HuH-7 (cell line): Measurements from ENCODE around the gene SACS.
A peak's percentile ranks its signal among the peaks of the same experiment; 100 is the strongest.
"Not testable (repeated sequence)": the region's sequence is repeated elsewhere in the genome, so short reads cannot be mapped to it uniquely, and the experiment has no call there.

Source experiments
- DNase-seq: peaks from one replicate; pipeline ENCODE4 v3.0.0; 2011; ENCODE audit warnings: low spot score

SACS gene

DNA sequence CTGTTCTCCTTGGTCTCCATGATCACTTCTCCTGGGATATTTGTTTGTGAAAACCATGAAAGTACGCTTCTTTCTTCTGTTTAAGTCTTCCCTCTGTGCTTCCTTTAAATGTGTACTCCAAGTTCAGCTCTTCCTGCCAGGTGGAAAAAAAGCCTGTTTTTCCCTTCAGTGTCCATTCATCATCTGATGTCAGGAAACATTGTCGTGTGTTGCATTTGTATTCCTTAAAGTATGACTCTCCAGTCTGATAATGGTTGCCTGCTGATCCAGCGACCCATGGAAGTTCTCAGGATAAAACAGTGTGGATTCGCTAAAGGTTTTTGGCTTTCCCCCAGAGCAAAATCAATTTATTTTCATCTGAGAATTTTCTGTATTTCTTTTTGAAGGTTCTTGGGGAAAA is 22.3 kb downstream of the SACS start:
- no peak for DNase-seq

DNA sequence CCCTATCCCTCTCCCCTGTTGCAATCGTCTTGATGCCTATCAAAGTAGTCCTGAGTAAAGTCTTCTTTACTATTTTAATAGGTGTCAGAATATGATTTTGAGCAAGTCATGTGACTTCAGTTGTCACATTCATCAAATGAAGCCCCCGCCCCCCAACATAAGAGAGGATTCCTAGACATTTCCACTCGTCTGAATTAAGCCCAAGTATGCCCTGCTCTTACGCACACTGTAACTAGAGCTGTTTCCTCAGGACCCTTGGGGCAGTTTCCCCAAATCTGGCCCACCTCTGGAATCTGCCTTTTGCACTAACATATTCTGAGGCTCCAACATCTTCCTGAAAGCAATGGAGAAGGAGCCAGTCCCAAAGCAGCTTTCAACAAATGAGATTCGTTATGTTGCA is 25.5 kb downstream of the SACS start:
- DNase-seq = no peak

- not testable (repeated sequence) for DNase-seq
These were observed 32.3 kb downstream of the SACS start for GRCh38 chr13:23401156-23401555.

GRCh38 chr13:23399347-23399746 is 34.2 kb downstream of the SACS start:
- no peak for DNase-seq

DNA sequence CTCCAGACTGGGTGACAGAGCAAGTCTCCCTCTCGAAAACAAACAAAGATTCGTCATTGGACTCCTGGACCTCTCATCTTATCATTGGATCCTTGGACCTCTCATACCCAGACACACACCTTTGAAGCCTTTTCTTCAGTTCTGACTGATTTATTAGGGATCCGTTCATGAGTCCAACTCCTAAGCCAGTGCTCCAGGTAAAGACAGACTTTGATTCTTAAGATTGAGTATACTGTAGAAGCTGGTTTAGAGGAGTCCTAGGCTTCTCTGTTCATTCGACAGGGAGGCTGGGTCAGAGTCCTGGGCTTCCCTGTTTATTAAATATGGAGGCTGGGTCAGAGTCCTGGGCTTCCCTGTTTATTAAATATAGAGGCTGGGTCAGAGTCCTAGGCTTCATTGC is 38.7 kb downstream of the SACS start:
- DNase-seq = no peak

GRCh38 chr13:23392925-23393645 is 40.4 kb downstream of the SACS start:
- no peak for DNase-seq

- no peak for DNase-seq
These were observed 41.2 kb downstream of the SACS start for GRCh38 chr13:23392313-23392712.

DNA sequence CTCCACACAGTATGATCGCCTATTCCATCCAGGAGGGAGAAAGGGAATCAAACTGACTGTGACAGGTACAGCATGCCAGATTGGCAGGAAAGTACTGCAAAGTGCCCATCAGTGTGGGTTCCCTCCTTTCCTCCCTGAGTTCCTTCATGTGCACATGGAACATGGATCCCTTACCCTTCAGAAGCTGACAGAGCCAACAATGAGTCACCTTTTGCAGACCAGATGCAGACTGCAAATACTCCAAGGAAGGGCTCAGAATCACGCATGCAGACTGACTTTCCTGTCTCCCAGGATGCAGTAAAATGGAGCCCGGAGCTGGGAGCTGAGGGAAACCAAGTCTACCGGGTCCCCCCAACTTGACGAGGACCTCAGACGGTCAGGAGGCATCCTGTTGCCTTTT is 41.8 kb downstream of the SACS start:
- DNase-seq = no peak

DNA sequence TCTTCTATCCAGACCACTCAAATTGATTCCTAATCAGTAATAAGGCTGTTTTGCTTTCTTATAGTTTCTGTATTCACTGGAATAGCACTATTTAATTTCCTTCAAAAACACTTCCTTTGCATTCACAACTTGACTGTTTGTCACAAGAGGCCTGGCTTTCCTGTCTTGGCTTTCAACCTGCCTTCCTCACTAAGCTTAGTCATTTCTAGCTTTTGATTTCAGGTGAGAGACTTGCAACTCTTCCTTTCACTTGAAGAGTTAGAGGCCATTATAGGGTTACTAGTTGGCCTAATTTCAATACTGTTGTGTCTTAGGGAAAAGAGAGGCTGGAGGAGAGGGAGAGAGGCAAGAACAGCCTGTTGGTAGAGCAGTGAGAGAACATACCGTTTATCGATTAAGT is 47.0 kb downstream of the SACS start:
- DNase-seq = no peak

DNA sequence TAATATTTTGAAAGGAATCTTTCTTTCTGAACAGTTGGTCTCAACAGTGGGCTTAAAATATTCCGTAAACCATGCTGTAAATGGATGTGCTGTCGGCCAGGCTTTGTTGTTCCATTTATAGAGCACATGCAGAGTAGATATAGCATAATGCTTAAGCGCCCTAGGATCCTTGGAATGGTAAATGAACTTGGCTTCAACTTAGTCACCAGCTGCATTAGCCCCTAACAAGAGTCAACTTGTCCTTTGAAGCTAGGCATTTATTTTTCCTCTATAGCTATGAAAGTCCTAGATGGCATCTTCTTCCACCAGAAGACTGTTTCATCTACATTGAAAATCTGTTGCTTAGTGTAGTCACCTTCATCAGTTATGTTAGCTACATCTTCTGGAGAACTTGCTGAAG is 47.6 kb downstream of the SACS start:
- DNase-seq = no peak

DNA sequence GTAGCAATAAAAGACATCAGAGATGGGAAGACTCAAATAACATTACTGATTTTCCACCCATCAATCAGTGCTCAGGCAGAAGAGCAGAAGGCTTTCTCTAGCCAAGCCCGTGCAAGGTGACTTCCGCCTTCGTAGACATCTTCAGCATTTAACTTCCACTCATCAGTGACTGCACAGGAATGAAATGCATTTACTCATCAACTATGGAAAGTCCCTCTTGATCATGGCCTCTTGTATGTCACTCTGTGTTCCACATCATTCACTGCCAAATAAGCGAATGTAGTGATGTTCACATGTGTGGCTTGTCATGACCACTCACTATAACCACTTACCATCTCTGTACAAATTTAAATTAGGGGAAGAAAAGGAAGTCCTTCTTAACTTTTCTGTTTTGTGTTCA is 49.4 kb downstream of the SACS start:
- no peak for DNase-seq

DNA sequence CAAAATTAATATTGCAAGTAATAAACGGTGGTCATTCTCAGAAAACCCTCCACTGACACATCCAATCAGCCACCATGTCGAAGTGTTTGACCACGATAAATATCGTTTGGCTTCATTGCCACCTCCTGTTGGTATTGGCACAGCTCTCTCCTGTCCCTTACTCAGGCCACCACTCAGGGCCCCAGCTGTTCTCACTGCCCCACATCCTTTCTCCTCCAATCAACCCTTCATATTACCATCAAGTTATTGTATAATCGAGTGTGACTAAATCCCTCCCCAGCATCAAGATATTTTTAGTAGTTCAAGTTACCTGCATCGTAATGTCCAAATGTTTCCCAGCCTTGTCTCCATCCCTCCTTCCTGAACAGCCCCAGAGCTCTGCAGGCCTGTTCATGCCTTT is 50.4 kb downstream of the SACS start:
- DNase-seq = no peak

- DNase-seq = no peak
These were observed 51.6 kb downstream of the SACS start for GRCh38 chr13:23381866-23382265.

DNA sequence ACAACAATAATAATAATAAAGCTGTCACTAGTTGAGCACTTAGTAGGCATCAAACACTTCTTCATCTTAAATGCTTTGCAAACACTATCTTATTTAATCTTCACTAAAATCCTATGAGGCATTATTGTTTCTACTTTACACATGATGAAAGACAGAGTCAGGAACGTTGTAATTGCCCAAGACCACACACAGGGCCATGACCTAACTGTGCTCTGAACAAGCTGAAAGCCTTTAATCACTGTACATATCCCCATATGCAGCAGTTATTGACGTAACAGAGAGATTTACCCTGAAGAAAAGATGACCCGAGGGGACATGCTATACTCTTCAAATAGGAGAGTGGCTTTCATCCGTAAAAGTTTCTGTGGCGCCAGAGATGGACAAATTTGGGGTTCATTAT is 53.0 kb downstream of the SACS start:
- DNase-seq = no peak

- DNase-seq = no peak
These were observed 55.4 kb downstream of the SACS start for GRCh38 chr13:23377983-23378632.

DNA sequence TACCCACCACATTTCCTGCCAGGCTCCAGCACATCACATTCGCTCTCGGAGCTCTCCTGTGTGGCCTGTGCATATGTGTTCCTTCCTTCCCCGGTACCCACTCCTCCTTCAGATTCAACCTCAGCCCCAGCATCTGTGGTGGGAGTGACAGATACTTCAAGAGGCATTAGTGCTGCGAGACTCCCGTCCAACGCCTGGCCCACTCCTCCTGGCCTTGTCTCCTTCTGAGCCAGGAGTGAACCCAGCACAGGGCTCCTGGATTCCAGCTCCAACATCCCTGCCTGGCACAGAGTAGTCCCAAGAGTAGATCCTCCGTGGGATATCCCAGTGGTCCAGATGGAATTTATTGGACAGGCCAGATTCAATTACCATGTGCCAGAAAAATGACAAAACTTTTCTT is 55.9 kb downstream of the SACS start:
- no peak for DNase-seq

DNA sequence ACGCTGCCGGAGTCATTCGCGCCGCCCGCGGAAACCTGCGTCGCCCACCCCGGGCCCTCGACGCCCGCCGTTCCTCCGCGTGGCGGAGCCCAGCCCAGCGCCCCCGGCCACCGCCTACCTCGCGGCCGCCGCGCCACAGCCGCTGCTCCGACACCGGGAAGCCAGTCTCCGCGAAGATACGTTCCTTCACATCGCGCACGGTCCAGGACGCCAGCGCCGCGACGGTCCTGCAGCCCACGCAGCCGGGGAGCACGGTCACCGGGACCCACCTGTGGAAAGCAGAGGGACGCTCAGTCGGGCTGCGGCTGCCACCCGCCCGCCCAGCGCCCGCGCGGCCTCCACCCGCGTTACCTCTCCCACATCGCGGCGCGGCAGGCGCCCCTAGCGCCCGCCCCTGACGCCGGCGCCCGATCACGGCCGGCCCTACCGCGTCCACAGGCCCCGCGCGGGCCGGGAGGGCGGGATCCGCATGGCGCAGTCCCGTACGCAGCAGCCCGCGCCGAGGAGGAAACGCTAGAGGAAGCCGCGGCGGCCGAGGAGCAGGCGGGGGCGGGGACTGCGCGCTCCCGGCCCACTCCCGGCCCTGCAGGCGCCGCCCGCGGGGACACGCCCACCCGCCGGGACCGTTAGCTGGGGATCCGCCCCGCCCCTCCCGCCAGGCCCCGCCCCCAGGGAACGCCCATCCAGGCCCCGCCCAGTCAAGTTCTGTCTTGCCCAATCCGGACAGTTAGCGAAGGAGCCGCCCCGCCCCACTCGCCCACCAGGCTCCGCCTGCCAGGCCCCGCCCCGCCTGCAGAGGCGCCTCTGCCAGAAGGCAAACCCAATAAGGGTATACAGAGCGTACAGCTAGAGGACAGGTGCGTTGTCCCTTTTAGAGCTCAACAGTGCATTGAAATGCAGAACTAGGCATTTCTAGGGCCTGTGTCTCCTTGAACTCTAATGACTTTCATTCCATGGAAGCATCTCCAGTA is 58.2 kb downstream of the SACS start:
- DNase-seq = peak; percentile 80

- no peak for DNase-seq
These were observed 61.1 kb downstream of the SACS start for GRCh38 chr13:23372264-23372906.

DNA sequence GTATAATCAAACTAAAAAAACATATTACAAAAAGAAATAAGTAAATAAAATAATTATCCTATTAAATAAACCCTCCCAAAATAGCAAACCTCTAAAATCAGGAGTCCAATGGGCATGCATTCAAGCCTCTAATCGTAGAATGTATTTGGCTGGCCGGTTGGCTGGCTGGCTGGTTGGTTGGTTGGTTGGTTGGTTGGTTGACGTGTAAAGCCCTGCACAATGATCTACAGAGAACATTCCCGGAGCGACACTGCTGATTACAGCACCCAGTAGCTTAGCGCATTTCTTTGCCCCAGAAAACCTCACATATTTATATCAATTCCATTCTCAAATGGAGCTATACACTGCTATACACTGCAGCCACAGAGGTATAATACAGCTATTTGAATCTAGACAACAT is 65.6 kb downstream of the SACS start:
- DNase-seq = no peak

DNA sequence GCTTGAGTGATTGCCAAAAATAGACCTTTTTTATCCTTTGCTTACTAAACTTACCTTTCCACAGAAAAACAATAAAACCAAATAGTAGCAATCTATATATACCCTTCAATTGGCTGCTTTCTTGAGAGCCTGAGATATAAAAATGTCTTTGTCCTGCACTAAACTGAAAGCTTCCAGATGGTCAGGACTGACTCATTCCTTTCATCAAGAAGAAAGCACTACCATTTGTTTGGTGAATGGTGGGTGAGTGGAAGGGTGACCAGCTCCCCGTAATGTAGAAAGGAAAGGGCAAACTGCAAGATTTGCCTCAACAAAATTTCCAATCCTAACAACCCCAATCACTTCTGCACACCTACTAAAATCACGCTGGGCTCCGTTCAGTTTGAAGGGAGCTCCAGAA is 67.8 kb downstream of the SACS start:
- no peak for DNase-seq

- DNase-seq = no peak
These were observed 73.6 kb downstream of the SACS start for GRCh38 chr13:23359882-23360281.

DNA sequence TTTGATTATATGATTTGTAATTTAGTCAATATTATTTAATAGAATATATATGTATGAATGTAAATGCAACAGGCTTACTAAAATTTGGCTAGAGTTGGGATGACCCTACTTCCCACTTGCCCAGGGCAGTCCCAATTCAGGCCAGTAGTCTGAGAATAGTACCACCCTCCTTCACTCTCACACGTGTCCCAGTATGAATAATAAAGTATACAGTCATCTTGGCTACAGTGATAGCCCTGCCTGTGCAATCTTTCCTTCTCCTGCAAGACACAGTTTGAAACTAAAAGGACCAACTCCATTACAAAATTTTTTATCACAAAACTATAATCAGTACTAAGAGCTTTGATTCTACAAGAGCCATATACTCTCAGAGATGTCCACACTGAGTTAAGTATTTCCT is 76.2 kb downstream of the SACS start:
- DNase-seq = no peak
